ENCODE data around the gene RPL35A. TPM values are rescaled to one million over a fixed set of nuclear protein-coding genes. Genes with fewer than 3 reads are reported as not detected.

RPL35A gene
- total and polyA plus RNA-seq, 2 of the 4 experiments (the other 2 are of a cell fraction): 906 to 1,064 TPM

DNA sequence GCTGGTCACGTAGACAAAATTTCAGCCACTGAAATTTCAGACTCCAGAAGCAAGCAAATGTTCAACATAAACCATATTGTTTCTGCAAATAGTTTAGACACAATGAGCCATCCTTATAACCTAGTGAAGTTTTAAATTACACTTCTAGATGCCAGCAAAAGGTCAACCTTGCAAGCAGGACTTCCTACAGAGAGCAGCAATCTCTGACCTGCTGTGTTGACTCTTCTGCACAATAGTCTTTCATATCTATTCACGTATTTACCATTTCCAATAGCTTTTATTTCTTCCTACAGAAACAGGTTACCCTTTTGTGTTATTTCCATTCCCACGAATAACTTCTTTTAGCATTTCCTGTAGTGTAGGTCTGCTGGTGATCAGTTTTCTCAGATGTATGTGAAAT, 20.6 kb downstream of the RPL35A start:
- no peak for DNase-seq
- no peak overlapping the region for H4K91ac ChIP-seq (ENCODE audit: insufficient read depth, low read depth, low read length)
- no peak overlapping the region for H2BK5ac ChIP-seq (ENCODE audit: low read depth, low read length, poor library complexity, severe bottlenecking)
- no peak overlapping the region for H2BK15ac ChIP-seq (ENCODE audit: low read depth, low read length)
- H4K20me1 ChIP-seq (ENCODE audit: insufficient read depth, low read length): no peaks in the 10 kb centered on the region
- ATAC-seq (ENCODE audit: low read depth): no peak
- BruUV-seq (replicated peaks): no TSS peak
- no peak overlapping the region for H3K14ac ChIP-seq (replicated peaks; ENCODE audit: low read depth, low read length)
- H4K8ac ChIP-seq (ENCODE audit: low read depth in 2 of 2, low read length in 2 of 2): no peak overlapping the region
- H3K27me3 ChIP-seq (ENCODE audit: control insufficient read depth, insufficient read depth, low read length): no peaks in the 10 kb centered on the region
- ChIA-PET POLR2A (ENCODE audit: unreplicated experiment) (no interaction called here), CTCF (no interaction called here)
- dilution Hi-C loops (cut with HindIII; ENCODE audit: low sequenced_read_pairs, unreplicated experiment): no loop called here
- peaks cover 5% of the 10 kb centered on the region for H3K9me3 ChIP-seq (ENCODE audit: control insufficient read depth, insufficient read depth, low read length)
- no peak overlapping the region for H4K5ac ChIP-seq (ENCODE audit: low read depth, low read length)
- H3K4me2 ChIP-seq (ENCODE audit: low read depth, low read length): no peak overlapping the region
- WGBS, 2 experiments (ENCODE audit: extremely low coverage in 2 of 2, insufficient read length in 1 of 2): no CpG with 5 or more reads among the region's 3 CpGs
- H3K36me3 ChIP-seq (ENCODE audit: control insufficient read depth, insufficient read depth, low read length): no peaks in the 10 kb centered on the region
- no peak overlapping the region for H2AFZ ChIP-seq (replicated peaks; ENCODE audit: low read length, poor library complexity)
- H3K4me3 ChIP-seq (ENCODE audit: insufficient read depth, low read depth, low read length): no peak overlapping the region
- intact Hi-C loops (cut with micrococcal nuclease): no loop called here
- no peak overlapping the region for H3K56ac ChIP-seq (ENCODE audit: extremely low read depth, insufficient read depth, low read length)
- H2BK20ac ChIP-seq (ENCODE audit: low read depth, low read length): no peak overlapping the region
- no peak overlapping the region for H3K23ac ChIP-seq (ENCODE audit: low read depth, low read length)
- no peak for TF ChIP-seq CEBPB (IDR thresholded peaks at IDR 0.05; ENCODE audit: low read depth, low read length)
- TF ChIP-seq MAZ (IDR thresholded peaks at IDR 0.05; ENCODE audit: borderline replicate concordance, low read depth, low read length): no peak
- TF ChIP-seq, protein P1, sequence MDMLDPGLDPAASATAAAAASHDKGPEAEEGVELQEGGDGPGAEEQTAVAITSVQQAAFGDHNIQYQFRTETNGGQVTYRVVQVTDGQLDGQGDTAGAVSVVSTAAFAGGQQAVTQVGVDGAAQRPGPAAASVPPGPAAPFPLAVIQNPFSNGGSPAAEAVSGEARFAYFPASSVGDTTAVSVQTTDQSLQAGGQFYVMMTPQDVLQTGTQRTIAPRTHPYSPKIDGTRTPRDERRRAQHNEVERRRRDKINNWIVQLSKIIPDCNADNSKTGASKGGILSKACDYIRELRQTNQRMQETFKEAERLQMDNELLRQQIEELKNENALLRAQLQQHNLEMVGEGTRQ (IDR thresholded peaks at IDR 0.05; ENCODE audit: low read depth, low read length): no peak
- H3K4ac ChIP-seq (ENCODE audit: low read depth, low read length): no peak overlapping the region
- no peak overlapping the region for H2AK9ac ChIP-seq (replicated peaks; ENCODE audit: low read depth, low read length, poor library complexity)
- no peaks in the 10 kb centered on the region for H3K4me1 ChIP-seq (ENCODE audit: control insufficient read depth, insufficient read depth, low read length)
- no peak overlapping the region for H2AK5ac ChIP-seq (ENCODE audit: low read depth, low read length)
- in situ Hi-C loops (cut with MboI; ENCODE audit: low sequenced_read_pairs): no loop called here
- no peak overlapping the region for H3K27ac ChIP-seq (ENCODE audit: insufficient read depth, low read length)
- peaks cover 2% of the 10 kb centered on the region; the same call in 1 of the 2 replicates for H3K9me1 ChIP-seq (ENCODE audit: insufficient read depth, low read length)
- no peak overlapping the region for H3K9ac ChIP-seq (ENCODE audit: low read depth, low read length)
- no peak overlapping the region for H2BK120ac ChIP-seq (ENCODE audit: low read depth, low read length)
- no peak overlapping the region for H3K18ac ChIP-seq (ENCODE audit: low read depth, low read length)
- no peaks in the 10 kb centered on the region for H3K79me1 ChIP-seq (ENCODE audit: low read depth in 1 of 2, low read length in 2 of 2)
